ENCODE data around the gene PIP5K1C.

DNA sequence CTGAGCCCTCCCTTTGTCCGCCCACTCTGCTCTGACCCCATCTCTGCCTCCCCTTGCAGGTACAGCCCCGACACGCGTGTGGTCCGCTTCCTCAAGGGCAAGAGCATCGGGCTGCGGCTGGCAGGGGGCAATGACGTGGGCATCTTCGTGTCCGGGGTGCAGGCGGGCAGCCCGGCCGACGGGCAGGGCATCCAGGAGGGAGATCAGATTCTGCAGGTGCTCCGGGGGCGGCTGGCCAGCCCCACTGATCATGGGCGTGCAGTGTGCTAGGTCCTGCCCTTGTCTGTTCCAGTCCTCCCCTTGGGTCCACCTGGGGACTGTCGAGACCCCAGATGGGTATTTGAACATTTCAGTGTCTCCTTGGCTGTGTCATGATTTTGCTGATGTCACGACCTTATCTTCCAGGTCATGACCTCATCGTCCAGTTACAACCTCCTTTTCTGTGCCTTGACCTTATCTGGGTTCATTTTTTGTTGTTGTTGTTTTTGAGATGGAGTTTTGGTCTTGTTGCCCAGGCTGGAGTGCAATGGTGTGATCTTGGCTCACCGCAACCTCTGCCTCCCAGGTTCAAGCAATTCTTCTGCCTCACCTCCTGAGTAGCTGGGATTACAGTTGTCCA is 35.9 kb upstream of the PIP5K1C start:
- TF ChIP-seq POLR2A (IDR thresholded peaks at IDR 0.05) (no peak), POLR2AphosphoS5 (IDR thresholded peaks at IDR 0.05) (no peak)
- TF ChIP-seq, protein P1, sequence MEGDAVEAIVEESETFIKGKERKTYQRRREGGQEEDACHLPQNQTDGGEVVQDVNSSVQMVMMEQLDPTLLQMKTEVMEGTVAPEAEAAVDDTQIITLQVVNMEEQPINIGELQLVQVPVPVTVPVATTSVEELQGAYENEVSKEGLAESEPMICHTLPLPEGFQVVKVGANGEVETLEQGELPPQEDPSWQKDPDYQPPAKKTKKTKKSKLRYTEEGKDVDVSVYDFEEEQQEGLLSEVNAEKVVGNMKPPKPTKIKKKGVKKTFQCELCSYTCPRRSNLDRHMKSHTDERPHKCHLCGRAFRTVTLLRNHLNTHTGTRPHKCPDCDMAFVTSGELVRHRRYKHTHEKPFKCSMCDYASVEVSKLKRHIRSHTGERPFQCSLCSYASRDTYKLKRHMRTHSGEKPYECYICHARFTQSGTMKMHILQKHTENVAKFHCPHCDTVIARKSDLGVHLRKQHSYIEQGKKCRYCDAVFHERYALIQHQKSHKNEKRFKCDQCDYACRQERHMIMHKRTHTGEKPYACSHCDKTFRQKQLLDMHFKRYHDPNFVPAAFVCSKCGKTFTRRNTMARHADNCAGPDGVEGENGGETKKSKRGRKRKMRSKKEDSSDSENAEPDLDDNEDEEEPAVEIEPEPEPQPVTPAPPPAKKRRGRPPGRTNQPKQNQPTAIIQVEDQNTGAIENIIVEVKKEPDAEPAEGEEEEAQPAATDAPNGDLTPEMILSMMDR (IDR thresholded peaks at IDR 0.05 in 8 of 11, conservative IDR thresholded peaks at IDR 0.05 in 3 of 11): no peak
